Measurements from ENCODE around the gene XIRP1.
"Not testable (repeated sequence)": the region's sequence is repeated elsewhere in the genome, so short reads cannot be mapped to it uniquely, and the experiment has no call there.

Gene XIRP1, protein sequence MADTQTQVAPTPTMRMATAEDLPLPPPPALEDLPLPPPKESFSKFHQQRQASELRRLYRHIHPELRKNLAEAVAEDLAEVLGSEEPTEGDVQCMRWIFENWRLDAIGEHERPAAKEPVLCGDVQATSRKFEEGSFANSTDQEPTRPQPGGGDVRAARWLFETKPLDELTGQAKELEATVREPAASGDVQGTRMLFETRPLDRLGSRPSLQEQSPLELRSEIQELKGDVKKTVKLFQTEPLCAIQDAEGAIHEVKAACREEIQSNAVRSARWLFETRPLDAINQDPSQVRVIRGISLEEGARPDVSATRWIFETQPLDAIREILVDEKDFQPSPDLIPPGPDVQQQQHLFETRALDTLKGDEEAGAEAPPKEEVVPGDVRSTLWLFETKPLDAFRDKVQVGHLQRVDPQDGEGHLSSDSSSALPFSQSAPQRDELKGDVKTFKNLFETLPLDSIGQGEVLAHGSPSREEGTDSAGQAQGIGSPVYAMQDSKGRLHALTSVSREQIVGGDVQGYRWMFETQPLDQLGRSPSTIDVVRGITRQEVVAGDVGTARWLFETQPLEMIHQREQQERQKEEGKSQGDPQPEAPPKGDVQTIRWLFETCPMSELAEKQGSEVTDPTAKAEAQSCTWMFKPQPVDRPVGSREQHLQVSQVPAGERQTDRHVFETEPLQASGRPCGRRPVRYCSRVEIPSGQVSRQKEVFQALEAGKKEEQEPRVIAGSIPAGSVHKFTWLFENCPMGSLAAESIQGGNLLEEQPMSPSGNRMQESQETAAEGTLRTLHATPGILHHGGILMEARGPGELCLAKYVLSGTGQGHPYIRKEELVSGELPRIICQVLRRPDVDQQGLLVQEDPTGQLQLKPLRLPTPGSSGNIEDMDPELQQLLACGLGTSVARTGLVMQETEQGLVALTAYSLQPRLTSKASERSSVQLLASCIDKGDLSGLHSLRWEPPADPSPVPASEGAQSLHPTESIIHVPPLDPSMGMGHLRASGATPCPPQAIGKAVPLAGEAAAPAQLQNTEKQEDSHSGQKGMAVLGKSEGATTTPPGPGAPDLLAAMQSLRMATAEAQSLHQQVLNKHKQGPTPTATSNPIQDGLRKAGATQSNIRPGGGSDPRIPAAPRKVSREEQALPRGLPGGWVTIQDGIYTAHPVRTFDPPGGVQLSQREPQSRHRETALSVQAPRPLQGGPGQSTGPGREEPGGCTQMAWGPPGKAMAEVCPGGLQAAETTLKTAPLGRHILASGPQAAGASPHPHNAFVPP (N-terminal part only)

DNA sequence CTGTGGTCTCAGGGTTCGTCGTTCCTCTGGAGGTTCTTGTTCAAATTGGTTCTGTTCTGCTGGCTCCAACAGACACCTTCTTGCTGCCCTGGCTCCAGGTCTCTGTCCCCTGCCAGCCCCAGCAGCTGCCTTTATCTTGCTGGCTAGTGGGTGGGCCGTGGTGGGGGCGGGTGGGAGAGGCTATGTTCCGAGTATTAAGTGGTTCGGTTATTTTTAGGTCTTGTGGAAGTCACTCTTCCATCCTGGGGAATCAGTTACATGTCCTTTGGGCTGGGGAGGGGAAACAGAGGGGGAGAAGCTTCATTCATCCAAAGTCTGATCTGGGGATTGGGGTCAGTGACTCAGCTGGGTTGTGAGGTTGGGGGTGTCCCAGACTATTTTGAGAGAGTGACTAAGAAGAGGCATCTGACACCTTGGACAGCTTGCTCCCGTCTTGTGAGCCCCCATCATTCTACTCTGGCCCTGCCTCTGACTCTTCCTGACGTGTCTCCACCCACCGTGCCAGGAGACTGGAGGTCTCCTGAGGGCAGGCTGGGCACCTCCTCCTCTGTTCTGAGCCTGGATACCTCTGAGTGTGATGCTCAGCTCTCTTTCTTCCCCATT is at the start of gene XIRP1:
Gene XIRP1, minus strand, starts transcription at position 106 of the 603 bp plus-strand sequence. CDS start 3,150 bp downstream, outside the sequence.
- H3K4me1 Mint-ChIP-seq: peaks cover 28% of the 10 kb centered on the region
- no peaks in the 10 kb centered on the region for H3K9me3 Mint-ChIP-seq
- H3K36me3 Mint-ChIP-seq: no peaks in the 10 kb centered on the region
- no peak within 1 kb of the TSS for H3K4me3 Mint-ChIP-seq
- H3K27me3 Mint-ChIP-seq: peaks cover 34% of the 10 kb centered on the region
- peak within 1 kb of the TSS; percentile 12 for H3K27ac Mint-ChIP-seq
- no peak for ATAC-seq

DNA sequence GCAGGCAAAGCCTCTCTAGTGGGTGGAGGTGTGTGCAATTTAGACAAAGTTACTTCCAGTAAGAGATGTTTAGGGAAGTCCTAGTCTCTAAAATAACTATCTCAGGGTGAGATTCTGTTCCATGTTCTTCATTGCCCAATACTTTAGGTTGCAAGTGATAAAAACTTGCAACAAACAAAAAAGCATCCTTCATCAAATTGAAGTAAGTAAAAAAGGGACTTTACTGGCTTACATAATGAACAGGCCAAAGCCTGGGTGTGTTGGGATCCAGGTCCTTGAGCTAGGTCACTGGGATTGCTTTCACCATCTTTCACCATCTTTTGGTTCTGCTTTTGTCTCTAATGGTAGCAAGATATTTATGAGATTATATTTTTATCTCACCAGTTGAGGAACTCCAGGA is 49.2 kb upstream of the XIRP1 start:
- no peaks in the 10 kb centered on the region for H3K36me3 Mint-ChIP-seq
- H3K4me3 Mint-ChIP-seq: no peak overlapping the region
- no peak for ATAC-seq
- no peaks in the 10 kb centered on the region for H3K27me3 Mint-ChIP-seq
- H3K27ac Mint-ChIP-seq: no peak overlapping the region
- no peaks in the 10 kb centered on the region for H3K4me1 Mint-ChIP-seq
- peaks cover 7% of the 10 kb centered on the region for H3K9me3 Mint-ChIP-seq

DNA sequence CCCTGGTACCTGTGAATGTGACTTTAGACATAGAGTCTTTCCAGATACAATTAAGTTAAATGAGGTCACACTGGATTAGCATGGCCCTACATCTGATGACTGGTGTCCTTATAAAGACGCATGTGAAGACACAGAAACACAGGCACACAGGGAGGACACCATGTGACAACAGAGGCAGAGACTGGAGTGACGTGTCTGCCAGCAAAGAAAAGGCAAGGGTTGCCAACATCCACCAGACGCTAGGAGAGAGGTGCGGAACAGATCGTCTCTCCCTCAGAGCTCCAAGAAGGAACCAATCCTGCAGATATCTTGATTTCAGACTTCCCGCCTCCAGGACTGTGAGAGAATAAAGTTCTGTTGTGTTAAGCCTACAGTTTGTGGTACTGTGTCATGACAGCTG is 44.6 kb upstream of the XIRP1 start:
- Mint-ChIP-seq H3K27ac (no peak overlapping the region), H3K36me3 (no peaks in the 10 kb centered on the region), H3K4me3 (no peak overlapping the region), H3K9me3 (no peaks in the 10 kb centered on the region), H3K4me1 (peaks cover 25% of the 10 kb centered on the region), H3K27me3 (peaks cover 23% of the 10 kb centered on the region)
- ATAC-seq: no peak

DNA sequence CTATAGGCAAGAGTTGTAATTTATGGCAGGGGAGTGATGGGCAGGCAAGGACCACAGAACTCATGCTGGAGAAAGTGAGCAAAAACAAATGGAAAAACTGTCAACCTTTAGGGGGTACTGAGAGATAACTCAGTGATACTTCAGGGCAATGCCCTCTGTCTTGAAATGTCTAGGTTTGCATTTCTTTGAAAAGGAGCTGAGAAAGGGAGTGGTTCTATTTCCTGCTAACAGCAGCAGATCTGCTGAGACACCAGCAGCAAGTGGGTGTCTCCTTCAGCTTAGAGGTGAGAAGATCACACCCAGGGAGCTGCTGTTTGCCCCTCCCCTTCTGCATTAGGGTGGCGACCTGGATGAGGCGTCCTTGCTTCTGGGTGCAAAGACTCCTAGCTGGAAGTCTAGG is 42.3 kb upstream of the XIRP1 start:
- H3K36me3 Mint-ChIP-seq: no peaks in the 10 kb centered on the region
- H3K4me1 Mint-ChIP-seq: peaks cover 25% of the 10 kb centered on the region
- no peak overlapping the region for H3K4me3 Mint-ChIP-seq
- ATAC-seq: no peak
- no peak overlapping the region for H3K27ac Mint-ChIP-seq
- no peaks in the 10 kb centered on the region for H3K9me3 Mint-ChIP-seq
- H3K27me3 Mint-ChIP-seq: peaks cover 32% of the 10 kb centered on the region

DNA sequence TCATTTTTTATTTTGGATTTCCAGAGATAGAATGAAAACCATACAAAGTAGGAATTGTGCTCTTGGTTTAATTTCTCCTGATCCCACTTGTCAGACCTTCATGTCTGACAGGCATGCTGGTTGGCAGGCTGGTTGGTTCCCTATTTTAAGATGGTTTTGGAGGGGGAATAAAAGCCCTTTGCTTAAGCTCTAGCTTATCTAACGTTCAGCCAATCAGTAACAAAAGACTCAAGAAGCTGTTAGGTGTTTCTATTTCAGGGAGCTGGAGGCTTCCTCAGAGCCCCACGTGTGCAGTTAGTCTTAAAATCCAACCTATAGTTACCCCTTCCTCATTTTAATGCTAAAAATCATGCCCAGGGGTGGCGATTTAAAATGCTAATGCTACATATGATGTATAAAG is 40.5 kb upstream of the XIRP1 start:
- Mint-ChIP-seq H3K27ac (no peak overlapping the region), H3K4me1 (peaks cover 25% of the 10 kb centered on the region), H3K9me3 (no peaks in the 10 kb centered on the region), H3K4me3 (no peak overlapping the region), H3K36me3 (no peaks in the 10 kb centered on the region), H3K27me3 (peaks cover 32% of the 10 kb centered on the region)
- ATAC-seq: no peak

DNA sequence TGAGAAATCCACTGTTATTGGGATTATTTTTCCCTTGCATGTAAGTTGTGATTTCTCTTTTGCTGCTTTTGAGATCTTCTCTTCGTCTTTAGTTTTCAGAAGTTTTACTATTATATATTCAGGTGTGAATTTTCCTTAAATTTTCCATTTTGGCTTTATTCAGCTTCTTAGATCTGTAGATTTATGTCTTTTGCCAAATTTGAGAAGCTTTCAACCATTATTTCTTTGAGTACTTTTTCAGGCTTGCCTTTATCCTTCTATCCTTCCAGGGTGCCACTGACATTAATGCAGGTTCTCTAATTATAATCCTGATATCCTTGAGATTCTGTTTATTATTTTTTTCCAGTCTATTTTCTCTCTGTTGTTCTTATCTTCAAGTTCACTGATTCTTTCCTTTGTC is 38.1 kb upstream of the XIRP1 start:
- Mint-ChIP-seq H3K27me3 (peaks cover 32% of the 10 kb centered on the region), H3K4me3 (no peak overlapping the region)

DNA sequence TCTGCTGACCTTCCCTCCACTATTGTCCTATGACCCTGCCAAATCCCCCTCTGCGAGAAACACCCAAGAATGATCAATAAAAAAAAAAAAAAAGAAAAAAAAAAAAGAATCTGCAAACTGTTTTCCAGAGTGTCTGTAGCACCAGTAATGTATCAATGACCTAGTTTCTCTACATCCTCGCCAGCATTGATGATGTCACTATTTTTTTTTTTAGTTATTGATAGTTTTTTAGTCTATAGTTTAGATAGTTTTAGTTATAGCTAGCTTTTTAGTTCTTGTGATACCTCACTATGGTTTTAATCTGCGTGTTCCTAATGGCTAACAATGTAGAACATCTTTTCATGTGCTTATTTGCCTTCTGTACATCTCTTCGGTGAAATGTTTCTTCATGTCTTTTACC is 36.1 kb upstream of the XIRP1 start:
- H3K4me3 Mint-ChIP-seq: no peak overlapping the region
- H3K4me1 Mint-ChIP-seq: peaks cover 21% of the 10 kb centered on the region
- no peak overlapping the region for H3K27ac Mint-ChIP-seq
- no peaks in the 10 kb centered on the region for H3K36me3 Mint-ChIP-seq
- ATAC-seq: no peak
- peaks cover 13% of the 10 kb centered on the region for H3K27me3 Mint-ChIP-seq
- no peaks in the 10 kb centered on the region for H3K9me3 Mint-ChIP-seq

More for the DNA sequence above, 38.1 kb upstream of the XIRP1 start:
- Mint-ChIP-seq H3K27ac (peak overlapping the region; percentile 23), H3K9me3 (no peaks in the 10 kb centered on the region), H3K4me1 (peaks cover 33% of the 10 kb centered on the region), H3K36me3 (no peaks in the 10 kb centered on the region)
- ATAC-seq: no peak

DNA sequence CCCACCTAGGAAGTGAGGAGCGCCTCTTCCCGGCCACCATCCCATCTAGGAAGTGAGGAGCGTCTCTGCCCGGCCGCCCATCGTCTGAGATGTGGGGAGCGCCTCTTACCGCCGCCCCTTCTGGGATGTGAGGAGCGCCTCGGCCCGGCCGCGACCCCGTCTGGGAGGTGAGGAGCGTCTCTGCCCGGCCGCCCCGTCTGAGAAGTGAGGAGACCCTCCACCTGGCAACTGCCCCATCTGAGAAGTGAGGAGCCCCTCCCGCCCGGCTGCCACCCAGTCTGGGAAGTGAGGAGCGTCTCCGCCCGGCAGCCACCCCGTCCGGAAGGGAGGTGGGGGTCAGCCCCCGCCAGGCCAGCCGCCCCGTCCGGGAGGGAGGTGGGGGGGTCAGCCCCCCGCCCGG is 35.2 kb upstream of the XIRP1 start:
- peaks cover 18% of the 10 kb centered on the region for H3K4me1 Mint-ChIP-seq
- not testable (repeated sequence) for H3K27me3 Mint-ChIP-seq, H3K36me3 Mint-ChIP-seq, H3K27ac Mint-ChIP-seq, H3K9me3 Mint-ChIP-seq, H3K4me3 Mint-ChIP-seq, ATAC-seq

DNA sequence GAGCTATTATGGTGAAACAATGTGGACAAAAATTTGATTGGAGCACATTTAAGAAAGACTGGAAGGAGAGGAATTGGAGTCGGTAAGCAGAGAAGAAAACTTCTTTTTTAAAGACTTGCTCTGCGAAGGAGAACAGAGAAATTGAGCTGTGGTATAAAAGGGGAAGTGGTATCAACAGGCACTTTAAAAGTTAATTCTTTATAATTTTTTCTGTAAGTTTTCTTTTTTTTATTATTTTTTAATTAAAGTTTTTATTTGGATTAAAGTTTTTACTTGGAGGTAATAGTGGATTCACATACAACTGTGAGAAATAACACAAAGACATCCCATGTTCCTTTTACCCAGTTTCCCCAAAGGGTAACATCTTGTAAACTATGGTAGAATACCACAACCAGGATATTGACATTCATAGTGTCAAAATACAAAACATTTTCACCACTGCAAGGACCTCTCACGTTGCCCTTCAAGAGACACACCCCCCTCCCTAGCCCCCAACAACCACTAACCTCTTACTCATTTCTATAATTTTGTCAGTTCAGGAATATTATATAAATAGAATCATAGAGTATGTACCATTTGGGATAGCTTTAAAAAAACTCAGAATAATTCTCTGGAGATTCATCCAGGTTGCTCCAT is 33.8 kb upstream of the XIRP1 start:
- Mint-ChIP-seq H3K4me1 (peaks cover 15% of the 10 kb centered on the region), H3K9me3 (no peaks in the 10 kb centered on the region), H3K4me3 (no peak overlapping the region), H3K27ac (no peak overlapping the region), H3K36me3 (no peaks in the 10 kb centered on the region), H3K27me3 (peaks cover 6% of the 10 kb centered on the region)
- ATAC-seq: peak; percentile 73

DNA sequence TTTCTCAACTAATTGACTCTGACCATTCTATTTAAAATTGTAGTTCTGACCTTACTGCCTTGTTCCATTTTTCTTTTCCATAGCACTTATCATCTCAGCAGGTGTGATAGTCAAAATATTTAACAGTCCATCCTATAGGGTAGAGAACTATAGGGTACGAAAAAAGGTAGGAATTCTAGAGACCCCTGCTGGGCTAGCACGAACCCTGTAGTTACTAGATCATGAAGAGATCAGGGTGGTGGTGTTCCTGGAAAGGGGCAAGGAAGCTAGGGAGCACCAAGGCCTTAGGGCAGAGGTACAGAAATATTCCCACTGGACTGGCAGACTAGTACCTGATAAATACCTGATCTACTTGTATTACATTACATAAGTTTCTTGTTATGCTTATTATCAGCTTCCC is 31.9 kb upstream of the XIRP1 start:
- H3K27me3 Mint-ChIP-seq: no peaks in the 10 kb centered on the region
- ATAC-seq: no peak
- no peaks in the 10 kb centered on the region for H3K36me3 Mint-ChIP-seq
- H3K4me1 Mint-ChIP-seq: peaks cover 21% of the 10 kb centered on the region
- no peak overlapping the region for H3K27ac Mint-ChIP-seq
- no peaks in the 10 kb centered on the region for H3K9me3 Mint-ChIP-seq
- no peak overlapping the region for H3K4me3 Mint-ChIP-seq

DNA sequence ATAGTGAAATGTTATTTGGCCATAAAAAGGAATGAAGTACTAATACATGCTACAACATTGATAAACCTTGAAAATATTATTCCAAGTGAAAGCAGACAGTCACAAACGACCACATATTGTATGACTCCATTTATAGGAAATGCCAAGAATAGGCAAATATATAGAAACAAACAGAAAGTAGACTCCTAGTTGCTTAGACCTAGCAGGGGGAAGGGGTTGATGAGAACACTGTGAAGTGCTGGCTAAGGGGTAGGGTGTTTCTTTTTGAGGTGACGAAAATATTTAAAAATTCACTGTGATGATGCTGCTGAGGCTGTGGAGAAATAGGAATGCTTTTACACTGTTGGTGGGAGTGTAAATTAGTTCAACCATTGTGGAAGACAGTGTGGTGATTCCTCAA is 30.5 kb upstream of the XIRP1 start:
- H3K36me3 Mint-ChIP-seq: no peaks in the 10 kb centered on the region
- no peak overlapping the region for H3K4me3 Mint-ChIP-seq
- H3K27ac Mint-ChIP-seq: no peak overlapping the region
- ATAC-seq: no peak
- H3K4me1 Mint-ChIP-seq: peaks cover 21% of the 10 kb centered on the region
- H3K9me3 Mint-ChIP-seq: no peaks in the 10 kb centered on the region
- peaks cover under 1% of the 10 kb centered on the region for H3K27me3 Mint-ChIP-seq

DNA sequence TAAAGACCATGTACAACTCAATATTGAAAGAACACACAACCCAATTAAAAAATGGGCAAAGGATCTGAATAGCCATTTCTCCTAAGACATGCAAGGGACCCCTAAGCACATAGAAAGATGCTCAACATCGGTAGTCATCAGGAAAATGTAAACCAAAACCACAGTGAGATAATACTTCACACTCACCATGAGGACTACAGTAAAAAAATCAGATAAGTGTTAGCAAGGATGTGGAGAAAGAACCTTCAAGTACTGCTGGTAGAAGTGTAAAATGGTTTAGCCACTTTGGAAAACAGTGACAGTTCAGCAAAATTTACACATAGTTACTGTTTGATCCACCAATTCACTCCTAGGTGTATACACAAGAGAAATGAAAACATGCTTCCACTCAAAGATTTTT is 30.1 kb upstream of the XIRP1 start:
- peaks cover 5% of the 10 kb centered on the region for H3K27me3 Mint-ChIP-seq
- no peak overlapping the region for H3K4me3 Mint-ChIP-seq
- no peak overlapping the region for H3K27ac Mint-ChIP-seq
- peaks cover 26% of the 10 kb centered on the region for H3K4me1 Mint-ChIP-seq
- no peaks in the 10 kb centered on the region for H3K36me3 Mint-ChIP-seq
- no peaks in the 10 kb centered on the region for H3K9me3 Mint-ChIP-seq
- no peak for ATAC-seq

DNA sequence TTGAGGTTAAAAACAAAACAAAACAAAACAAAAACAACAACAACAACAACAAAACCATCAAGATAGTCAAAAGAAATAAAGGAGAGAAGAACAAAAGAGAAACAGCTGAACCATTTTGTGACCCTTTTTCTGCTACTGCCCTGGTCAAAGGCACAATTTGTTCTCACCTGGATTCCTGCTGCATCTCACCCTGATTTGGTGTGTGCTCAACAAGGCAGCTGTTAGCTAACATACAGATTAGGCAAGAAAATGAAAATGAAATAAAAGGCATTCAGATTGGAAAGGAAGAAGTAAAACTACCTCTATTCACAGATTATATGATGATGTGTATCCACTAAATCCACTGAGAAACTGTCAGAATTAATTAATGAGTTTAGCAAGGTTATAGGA is 28.7 kb upstream of the XIRP1 start:
- Mint-ChIP-seq H3K4me3 (no peak overlapping the region), H3K4me1 (peaks cover 38% of the 10 kb centered on the region), H3K27ac (no peak overlapping the region), H3K27me3 (peaks cover 5% of the 10 kb centered on the region), H3K9me3 (no peaks in the 10 kb centered on the region), H3K36me3 (no peaks in the 10 kb centered on the region)
- ATAC-seq: no peak

DNA sequence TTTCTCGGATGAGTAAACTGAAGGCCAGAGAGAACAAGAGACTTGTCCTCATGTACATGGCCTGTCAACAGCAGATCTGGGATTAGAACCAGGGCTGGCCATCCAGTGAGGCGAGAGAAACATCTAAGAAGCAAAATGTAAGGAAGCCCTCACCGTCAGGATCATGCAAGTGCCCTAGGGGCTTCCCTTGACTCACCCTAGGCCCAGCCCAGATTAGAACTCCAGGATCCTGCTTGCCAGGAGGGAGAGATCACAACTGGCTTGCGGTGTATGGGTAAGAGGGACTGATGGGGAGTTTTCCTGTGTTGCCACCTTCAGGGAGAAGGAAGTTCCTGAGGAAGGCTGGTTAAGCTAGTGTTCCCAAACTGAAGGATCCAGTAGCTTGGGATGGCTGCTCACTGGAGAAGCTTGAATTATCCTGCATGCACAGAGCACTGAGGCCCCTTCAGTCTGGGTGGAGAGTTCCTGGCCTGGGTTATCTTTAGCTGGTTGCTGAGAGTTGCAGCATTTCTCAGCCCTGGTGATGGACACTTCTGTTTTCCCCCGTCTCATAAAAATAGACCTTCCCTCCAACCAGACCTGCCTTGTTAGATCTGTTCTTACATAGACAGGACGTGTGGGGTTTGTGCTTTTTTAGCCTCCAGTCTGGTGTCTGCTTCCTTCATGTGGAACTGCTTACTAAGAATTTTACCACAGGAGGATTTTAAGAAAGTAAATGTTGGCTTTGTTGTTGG is 28.2 kb upstream of the XIRP1 start:
- no peaks in the 10 kb centered on the region for H3K9me3 Mint-ChIP-seq
- peaks cover 5% of the 10 kb centered on the region for H3K27me3 Mint-ChIP-seq
- no peaks in the 10 kb centered on the region for H3K36me3 Mint-ChIP-seq
- no peak overlapping the region for H3K27ac Mint-ChIP-seq
- peaks cover 38% of the 10 kb centered on the region for H3K4me1 Mint-ChIP-seq
- no peak overlapping the region for H3K4me3 Mint-ChIP-seq
- ATAC-seq: no peak
